ENCODE measurements around the gene WTAP.
"Not testable (repeated sequence)": the region's sequence is repeated elsewhere in the genome, so short reads cannot be mapped to it uniquely, and the experiment has no call there.

WTAP gene

DNA sequence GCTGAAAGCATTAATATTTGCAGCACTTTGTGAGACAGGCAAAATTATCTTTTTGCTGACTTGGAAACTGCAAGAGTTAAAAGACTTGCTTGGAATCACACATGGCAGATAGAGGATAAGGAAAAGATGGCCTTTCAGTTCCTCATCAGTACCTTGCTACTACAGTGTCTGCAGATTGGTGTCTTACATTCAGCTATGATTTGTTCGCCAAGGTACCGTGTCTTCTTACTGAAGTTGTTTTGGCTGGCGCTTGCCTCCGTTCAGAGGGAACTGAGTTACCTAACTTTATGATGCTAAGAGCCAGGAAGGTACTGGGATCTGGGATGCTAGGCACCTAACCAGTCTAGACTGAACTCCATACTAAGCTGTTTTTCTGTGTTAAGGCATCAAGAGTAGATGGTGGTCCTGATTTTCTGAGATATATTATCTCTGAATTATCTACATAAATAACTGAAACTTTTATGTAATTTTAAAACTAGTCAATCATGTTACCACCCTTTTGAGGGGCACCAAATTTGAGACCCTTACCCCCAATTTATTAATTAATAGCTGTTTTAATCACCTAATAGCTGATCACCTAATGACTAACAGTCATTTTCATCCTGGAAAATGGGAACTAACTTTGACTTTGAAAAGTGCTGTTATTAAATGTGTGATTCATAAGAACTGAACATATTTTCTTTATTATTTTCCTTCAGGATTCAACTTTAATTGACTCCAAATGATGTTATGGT is 2.5 kb downstream of the WTAP start:
- DNase-seq (ENCODE audit: low read depth), result peak; percentile 29

DNA sequence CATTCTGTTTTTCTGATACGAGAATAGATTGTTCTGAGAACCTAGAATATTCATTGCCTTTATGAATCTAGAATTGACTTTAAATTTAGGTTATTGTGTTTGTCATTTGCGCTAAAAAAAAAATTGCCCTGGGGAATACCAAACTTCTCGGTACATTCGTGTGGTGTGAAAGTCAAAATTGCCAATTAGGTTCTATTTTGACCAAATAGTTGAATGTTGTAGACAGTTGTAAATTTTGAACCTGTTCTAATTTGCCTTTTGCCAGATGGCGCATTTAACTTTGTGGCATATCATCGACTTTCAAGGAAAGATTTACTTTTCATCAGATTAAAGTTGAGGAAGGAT is 3.0 kb downstream of the WTAP start:
- no peak for DNase-seq (ENCODE audit: low read depth)

DNA sequence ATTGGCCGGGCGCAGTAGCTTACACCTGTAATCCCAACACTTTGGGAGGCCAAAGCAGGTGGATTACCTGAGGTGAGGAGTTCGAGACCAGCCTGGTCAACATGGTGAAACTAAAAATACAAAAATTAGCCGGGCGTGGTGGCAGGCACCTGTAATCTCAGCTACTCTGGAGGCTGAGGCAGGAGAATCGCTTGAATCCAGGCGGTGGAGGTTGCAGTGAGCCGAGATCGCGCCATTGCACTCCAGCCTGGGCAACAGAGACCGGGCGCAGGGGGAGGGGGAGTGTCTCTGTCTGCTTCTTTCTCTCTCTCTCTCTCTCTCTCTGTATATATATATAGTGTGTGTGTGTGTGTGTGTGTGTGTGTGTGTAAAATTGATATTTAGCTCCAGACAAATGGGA is 5.2 kb downstream of the WTAP start:
- DNase-seq (ENCODE audit: low read depth), result not testable (repeated sequence)

DNA sequence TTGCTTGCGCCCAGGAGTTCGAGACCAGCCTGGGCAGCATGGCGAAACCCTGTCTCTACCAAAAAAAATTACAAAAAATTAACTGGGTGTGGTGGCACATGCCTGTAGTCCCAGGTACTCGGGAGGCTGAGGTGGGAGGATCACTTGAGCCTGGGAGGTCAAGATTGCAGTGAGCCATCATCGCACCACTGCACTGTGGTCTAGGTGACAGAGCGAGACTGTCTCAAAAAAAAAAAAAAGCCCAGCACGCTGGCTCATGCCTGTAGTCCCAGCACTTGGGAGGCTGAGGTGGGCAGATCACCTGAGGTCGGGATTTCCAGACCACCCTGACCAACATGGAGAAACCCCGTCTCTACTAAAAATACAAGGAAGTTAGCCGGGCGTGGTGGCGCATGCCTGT is 6.1 kb downstream of the WTAP start:
- not testable (repeated sequence) for DNase-seq (ENCODE audit: low read depth)

DNA sequence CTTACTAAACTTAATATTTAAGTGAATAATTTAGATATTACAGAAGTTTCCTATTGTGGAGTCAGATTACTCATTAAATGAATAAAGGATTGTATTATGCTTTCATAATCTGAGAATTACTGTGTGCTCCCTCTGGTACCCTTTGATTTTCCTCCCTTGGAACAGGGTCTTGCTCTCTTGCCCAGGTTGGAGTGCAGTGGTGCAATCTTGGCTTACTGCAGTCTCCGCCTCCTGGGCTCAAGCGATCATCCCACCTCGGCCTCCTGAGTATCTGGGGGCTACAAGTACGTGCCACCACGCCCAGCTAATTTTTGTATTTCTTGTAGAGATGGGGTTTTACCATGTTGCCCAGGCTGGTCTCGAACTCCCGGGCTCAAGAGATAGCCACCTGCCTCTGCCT is 9.6 kb downstream of the WTAP start:
- DNase-seq (ENCODE audit: low read depth), result no peak

DNA sequence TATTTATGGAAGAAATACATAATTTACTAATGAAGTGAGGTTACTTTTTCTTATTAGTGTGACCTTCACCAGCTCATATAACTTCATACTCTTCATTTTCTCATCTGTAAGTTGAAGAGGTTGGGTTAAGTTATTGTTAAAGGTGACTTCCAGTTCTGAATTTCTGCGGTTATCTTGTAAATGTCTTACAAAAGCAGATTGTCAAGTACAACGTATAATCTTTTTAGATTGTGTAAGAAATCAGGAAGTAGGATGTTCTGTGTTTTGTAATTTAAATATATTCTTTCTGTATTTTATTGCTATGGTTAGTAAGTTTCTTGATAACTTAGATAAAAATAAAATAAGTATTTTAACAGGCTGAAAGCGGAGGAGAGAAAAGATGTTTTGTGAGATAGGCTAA is 12.0 kb downstream of the WTAP start:
- no peak for DNase-seq (ENCODE audit: low read depth)

DNA sequence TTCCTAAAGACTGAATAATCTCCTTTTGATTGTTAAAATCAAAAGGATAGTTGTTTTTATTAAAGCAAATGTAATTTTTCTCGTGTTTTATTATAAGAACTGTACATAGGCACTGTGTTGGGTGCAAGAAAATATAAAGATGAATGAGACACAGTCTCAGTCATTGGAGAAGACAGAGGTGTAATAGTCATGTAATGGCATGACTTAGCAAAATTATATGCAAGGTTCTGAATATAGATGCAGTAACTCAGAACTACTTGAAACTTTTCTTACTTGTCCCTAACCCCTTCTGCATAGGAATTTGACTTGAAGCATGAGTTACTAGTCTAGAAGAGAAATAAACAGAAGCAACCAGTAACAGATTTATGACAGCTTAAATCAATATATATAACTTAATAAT is 14.9 kb downstream of the WTAP start:
- no peak for DNase-seq (ENCODE audit: low read depth)

DNA sequence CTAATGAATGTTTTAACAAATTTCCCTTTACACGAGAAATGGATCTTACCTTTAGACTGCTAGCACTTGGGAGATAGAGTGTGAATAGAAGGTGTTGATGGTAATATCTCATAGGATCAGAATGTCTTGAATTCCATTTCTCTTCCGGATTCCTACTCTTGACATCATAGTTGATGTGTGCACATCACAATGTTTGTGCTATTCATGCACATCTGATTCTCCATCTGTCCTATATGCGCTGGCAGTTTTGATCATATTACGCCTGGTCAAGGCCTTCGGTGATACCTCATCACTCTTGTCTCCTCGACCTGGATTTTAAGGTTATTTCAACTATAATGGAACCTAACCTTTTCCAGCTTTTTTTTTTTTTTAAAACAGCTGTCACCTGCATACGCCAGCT is 17.8 kb downstream of the WTAP start:
- no peak for DNase-seq (ENCODE audit: low read depth)

DNA sequence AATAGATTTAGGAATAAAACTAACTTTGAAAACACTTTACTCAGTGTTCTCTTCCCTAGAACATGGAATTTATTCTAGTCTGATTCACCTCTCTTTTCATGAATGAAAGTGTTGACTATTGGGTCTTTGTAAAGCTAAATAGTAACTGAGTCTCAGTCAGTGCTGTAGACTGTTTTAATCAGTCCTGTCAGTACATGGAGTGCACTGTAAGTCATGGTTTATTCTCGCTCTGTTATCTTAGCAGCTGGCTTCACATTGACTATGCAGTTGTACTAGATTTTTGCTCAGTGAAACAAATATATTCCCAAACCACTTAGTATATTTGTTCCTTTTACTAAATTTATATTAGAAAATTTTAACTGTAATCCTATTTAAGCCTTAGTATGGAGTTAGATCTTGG is 19.5 kb downstream of the WTAP start:
- DNase-seq (ENCODE audit: low read depth), result no peak

DNA sequence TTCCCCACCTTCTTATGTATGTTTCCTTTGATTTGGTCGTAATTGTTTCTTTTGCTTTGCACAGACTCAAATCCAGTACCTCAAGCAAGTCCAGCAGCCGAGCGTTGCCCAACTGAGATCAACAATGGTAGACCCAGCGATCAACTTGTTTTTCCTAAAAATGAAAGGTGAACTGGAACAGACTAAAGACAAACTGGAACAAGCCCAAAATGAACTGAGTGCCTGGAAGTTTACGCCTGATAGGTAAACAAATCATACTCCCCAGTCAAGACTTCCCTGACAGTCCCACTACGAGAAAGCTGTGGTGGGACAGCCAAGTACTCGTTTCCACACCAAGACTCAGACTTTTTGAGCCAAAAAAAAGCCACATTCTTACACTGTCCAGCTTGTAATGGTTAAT is 20.8 kb downstream of the WTAP start:
- DNase-seq (ENCODE audit: low read depth), result not testable (repeated sequence)

DNA sequence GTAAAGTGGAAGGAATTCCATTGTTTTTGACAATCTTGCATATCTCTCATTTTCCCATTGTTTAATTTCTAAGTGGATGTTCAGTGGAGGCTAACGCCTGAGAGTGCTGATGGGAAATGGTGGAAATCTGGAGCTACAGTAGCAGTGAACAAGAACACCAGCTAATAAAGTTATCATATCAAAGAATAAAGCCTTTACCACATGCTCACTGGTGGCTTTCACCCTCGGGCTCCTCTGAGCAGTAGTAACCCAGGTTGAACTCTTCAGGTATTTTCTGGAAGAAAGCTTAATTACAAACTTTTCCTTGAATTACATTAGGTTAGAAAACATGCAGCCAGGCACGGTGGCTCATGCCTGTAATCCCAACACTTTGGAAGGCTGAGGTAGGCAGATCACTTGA is 24.1 kb downstream of the WTAP start:
- DNase-seq (ENCODE audit: low read depth), result no peak

DNA sequence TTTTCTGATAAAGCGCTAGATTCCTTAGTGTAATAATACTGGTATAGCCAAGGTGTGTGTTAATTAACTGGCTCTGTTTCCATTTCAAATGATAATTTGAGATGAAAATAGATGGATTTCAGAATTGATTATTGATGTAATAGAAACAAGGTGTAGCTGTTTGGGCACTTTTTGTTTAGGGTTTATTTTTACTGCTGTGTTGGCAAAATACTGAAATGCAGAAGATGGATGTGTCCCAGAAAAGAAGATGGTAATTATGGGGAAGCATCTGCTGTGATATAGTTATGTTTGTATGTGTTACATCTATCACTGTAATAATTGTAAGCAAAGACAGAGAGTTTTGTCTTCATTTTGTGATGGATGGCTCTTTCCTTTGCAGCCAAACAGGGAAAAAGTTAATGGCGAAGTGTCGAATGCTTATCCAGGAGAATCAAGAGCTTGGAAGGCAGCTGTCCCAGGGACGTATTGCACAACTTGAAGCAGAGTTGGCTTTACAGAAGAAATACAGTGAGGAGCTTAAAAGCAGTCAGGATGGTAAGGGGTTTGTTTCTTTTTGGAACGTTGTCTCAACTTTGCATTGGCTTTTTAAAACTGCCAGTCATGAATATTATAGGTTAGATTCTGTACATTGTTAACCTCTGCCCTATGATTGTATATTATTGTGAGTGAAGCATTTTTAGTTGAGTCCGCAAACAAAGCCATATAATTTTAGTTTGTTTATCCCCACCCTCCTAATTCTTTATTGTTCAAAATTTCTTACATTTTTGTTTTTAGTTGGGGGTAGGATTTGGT is 26.0 kb downstream of the WTAP start:
- no peak for DNase-seq (ENCODE audit: low read depth)

DNA sequence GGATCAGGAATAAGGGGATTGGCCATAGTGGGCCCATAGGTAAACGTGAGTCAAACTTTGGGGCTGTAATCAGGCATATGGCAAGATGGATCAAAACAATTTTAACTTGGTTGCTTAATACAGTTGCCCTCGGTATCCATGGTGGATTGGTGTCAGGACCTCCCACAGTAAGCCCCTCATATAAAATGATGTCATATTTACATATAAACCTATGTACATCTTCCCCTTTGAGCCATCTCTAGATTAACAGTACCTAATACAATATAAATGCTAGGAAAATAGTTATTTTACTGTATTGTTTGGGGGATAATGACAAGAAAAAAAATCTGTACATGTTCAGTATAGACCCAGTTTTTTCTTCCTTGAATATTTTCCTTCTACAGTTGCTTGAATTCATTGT is 27.1 kb downstream of the WTAP start:
- no peak for DNase-seq (ENCODE audit: low read depth)

DNA sequence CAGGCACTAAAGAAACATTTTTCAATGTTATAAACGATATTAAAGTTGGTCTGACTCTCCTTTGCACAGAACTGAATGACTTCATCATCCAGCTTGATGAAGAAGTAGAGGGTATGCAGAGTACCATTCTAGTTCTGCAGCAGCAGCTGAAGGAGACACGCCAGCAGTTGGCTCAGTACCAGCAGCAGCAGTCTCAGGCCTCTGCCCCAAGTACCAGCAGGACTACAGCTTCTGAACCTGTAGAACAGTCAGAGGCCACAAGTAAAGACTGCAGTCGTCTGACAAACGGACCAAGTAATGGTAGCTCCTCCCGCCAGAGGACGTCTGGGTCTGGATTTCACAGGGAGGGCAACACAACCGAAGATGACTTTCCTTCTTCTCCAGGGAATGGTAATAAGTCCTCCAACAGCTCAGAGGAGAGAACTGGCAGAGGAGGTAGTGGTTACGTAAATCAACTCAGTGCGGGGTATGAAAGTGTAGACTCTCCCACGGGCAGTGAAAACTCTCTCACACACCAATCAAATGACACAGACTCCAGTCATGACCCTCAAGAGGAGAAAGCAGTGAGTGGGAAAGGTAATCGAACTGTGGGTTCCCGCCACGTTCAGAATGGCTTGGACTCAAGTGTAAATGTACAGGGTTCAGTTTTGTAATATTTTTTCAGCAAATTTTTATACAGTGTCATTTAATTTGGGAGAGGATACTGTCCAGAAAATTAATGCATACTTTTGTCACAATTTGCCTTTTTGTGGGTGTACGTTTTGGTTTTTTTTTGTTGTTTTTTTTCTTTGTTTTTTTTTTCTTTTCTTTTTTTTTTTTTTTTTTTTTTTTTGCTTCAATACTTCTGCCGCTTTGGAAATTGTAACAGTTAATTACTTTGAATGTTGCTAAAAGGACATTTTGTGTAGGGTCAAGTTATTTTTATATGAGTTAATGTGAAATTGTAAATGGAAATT is 27.9 kb downstream of the WTAP start:
- no peak for DNase-seq (ENCODE audit: low read depth)

DNA sequence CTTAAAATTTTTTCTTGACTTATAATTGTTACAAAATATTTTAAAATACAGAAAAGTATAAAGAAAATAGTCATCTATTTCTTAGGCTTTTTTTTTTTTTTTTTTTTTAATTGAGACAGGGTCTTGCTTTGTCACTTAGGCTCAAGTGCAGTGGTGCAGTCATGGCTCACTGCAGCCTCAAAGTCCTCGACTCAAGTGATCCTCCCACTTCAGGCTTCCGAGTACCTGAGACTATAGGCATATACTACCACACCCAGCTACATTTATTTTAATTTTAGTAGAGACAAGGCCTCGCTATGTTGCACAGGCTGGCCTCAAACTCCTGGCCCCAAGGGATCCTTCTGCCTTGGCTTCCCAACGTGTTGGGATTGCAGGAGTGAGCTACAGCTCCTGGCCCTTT is 29.2 kb downstream of the WTAP start:
- no peak for DNase-seq (ENCODE audit: low read depth)

DNA sequence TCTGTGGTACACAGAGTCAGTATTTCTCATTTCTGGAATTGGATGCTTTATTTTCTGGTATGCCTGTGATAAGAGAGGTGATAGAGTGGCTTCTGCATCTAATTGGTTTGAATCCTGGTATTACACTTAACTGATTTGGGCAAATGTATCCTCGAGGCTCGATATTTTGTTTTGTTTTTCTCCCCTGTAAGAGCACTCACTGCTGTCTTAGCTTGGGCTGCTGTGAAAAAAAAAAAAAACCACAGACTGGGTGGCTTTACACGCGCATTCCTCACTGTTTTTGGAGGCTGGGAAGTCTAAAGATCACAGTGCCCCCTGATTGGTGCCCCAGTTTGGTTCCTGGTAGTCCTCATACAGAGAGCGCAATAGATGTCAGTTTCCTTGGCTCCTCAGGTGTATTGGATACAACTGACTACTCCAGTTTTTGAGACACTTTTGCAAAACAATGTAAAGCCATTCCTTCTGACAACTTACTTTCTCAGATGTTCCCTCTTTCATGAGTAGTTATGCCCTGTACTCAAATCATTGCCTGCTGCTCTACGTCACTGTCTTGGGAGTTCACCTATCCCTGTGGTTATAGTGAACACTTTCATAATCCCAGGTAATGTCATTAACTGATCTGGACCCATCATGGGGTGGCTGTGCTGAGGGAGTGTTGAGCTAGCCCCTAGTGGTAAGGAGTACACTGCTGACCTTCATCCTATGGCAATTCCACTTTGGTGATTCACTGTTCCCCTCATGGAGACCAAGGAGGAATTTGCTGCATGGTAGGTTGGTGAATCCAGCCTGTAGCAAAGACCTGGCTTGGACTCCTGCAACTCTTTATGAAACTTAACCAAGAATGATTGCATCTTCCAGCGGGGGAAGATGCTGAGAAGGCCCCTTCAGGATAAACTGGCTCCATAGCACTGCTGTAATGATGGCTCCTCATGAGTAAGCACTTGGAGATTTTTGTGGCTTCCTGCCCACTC is 31.0 kb downstream of the WTAP start:
- peak; percentile 81 for DNase-seq (ENCODE audit: low read depth)

DNA sequence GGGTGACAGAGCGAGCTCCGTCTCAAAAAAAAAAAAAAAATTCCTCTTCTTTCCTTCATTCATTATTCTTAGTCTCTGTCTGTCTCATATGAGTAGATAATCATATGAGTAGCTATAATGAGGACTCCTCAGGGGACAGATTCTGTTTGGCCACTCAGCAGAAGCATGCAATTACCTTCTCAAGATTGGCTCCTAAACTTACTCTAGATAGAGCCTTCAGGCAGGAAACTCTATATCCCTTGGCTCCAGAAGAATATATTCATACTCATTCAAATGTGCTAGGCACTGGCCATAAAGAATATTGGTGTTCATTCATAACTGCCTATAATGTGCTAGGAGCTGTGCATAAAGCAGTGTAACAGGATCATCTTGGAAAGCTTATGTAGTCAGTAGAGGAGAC is 32.3 kb downstream of the WTAP start:
- no peak for DNase-seq (ENCODE audit: low read depth)

DNA sequence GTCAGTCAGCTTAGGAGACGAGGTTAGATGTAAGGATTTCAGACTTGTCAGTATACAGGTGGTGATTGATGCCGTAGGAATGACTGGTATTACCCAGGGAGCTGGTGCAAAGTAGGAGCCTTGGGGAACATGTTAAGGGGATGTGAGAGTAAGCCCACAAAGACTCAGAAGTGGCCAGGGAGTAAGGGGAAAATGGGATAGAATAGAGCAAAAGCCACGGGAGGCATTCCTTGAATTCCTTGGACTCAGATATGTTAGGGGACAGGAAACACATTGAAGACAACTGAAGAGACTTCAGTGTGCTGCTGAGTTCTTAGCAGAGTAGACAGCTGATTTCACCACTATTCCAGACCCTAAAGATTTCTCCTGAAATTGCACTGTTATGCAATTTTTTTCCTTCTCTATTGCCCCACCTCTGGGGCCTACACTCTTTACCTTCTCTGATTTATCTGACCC is 33.3 kb downstream of the WTAP start:
- DNase-seq (ENCODE audit: low read depth), result peak; percentile 90

DNA sequence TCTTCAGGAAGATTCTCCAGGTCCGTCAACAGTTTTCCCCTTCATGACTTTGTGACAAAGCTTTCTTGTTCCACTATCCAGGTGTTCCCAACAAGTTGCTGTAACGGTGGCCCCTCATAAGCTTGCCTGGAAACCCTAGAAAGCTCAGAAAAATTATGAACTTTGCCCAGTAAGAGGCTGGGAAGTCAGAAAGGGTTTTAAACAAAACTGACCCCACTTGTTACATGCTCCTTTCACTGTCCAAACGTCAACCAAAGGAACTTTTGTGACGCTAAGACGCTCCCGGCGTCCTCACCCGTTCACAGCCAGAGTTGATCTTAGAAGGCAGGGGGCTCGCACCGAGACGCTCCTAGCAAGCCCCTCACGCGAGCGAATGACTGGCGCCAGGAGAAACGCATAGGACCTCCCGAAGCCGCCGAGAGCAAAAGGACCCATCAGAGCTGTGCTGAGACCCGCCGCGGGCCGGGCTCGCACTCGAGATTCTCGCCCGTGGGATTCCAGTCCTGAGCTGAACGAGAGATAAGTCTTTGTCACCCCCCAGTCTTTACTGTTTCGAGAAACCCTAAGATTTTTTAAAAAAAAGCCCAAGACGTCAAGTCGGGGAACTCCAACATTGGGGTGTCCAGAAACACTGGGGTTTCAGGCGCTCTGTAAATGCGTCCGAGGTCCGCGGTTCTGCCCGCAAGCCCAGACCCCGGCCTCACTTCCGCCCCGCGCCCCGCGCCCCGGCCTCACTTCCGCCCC is 34.0 kb downstream of the WTAP start:
- DNase-seq (ENCODE audit: low read depth), result peak; percentile 21

DNA sequence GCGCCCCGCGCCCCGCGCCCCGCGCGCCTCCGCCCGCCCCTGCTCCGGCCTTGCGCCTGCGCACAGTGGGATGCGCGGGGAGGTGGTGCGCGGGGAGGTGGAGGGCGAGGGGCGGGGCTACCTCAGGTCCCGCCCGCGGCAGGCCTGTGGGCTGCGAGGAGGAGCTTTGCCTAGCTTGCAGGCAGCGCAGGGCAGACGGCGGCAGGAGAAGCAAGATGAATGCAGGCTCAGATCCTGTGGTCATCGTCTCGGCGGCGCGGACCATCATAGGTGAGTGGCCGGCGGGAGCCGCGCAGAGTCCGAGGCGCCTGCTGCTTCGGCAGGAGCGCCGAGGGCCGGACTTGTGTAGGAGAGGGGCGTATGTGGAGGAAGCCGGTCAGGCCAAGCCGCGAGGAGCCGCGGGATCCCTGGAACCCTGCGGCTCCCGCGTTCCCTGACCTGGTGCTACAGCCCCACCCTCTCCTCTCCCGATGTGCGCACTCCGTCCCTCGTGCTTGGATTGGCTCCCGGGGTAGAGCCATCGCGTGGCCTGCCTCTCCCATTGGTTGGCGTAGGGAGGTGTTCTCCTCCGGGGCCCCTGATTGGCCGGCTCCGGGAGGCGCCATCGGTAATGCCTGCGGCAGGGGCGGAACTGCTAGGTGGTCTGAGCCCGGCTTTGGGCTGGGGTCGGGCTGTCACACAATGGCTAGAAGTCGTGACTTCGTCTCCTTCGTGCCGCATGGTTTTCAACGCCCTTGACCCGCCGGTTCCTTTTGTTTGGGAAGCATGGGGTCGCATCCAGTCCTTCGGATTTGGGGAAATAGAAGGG is 34.8 kb downstream of the WTAP start, which contains the start of gene ACAT2:
Gene ACAT2, plus strand, starts transcription at position 173 of the 808 bp plus-strand sequence. Its CDS starts 43 bp downstream, at position 216.
- DNase-seq (ENCODE audit: low read depth), result peak; percentile 94

All from EH (cell line).